Dendritic cell treated with granulocyte-macrophage colony-stimulating factor and Interleukin-4, amounts not matched to agents 40 ng/mL and 50 ng/mL, for 4 days (primary cell): Measurements from ENCODE around the gene FCAR.
"Not testable (repeated sequence)": the region's sequence is repeated elsewhere in the genome, so short reads cannot be mapped to it uniquely, and the experiment has no call there.

Experiments used
- H3K27ac Mint-ChIP-seq: one replicate; pipeline ENCODE4 v1.8.0; 2022; ENCODE audit warnings: mild to moderate bottlenecking, mixed read lengths
- H3K27me3 Mint-ChIP-seq: one replicate; pipeline ENCODE4 v1.8.0; 2022; ENCODE audit warnings: mild to moderate bottlenecking, mixed read lengths
- H3K36me3 Mint-ChIP-seq: one replicate; pipeline ENCODE4 v1.8.0; 2022; ENCODE audit warnings: low read depth, mixed read lengths
- H3K4me1 Mint-ChIP-seq: one replicate; pipeline ENCODE4 v1.8.0; 2022; ENCODE audit warnings: low read depth, mixed read lengths
- H3K4me3 Mint-ChIP-seq: one replicate; pipeline ENCODE4 v1.8.0; 2022; ENCODE audit warnings: mild to moderate bottlenecking, moderate library complexity, mixed read lengths
- H3K9me3 Mint-ChIP-seq: one replicate; pipeline ENCODE4 v1.8.0; 2022; ENCODE audit warnings: mixed read lengths
- intact Hi-C: fragments of 100-400 bp; cut with micrococcal nuclease; formaldehyde crosslinking; loops from one replicate; pipeline ENCODE4 v1.15.0; 2022

The FCAR gene

GRCh38 chr19:54903303-54903702, 29.3 kb downstream of the FCAR start:
- H3K4me3 Mint-ChIP-seq: no peak overlapping the region
- no peak overlapping the region for H3K27ac Mint-ChIP-seq
- no peaks in the 10 kb centered on the region for H3K9me3 Mint-ChIP-seq
- H3K27me3 Mint-ChIP-seq: peaks cover 32% of the 10 kb centered on the region
- intact Hi-C loops: no loop called here
- peaks cover 48% of the 10 kb centered on the region for H3K4me1 Mint-ChIP-seq
- H3K36me3 Mint-ChIP-seq: no peaks in the 10 kb centered on the region

- H3K36me3 Mint-ChIP-seq, intact Hi-C loops, H3K4me3 Mint-ChIP-seq, H3K9me3 Mint-ChIP-seq, H3K27ac Mint-ChIP-seq: not testable (repeated sequence)
- Mint-ChIP-seq H3K4me1 (peaks cover 38% of the 10 kb centered on the region), H3K27me3 (peaks cover 23% of the 10 kb centered on the region)
Measured at GRCh38 chr19:54904261-54904660, 30.2 kb downstream of the FCAR start.

DNA sequence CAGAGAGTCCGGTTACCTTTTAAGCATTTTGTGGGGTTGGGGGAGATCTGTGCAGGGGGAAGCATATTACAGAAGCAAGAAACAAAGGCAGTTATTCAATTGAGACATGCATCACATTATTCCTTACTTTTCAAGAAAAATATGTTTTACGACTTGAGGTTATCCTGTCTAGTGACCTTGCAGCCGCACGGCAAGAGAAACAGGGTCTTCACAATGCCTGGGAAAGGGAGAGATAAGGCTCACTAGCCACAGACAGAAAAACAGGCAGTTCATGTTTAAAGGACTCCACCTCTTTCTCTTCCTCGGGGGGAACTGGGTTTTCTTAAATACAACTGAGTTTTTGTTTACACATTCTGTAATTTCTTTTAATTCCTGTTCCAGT, 31.4 kb downstream of the FCAR start:
- H3K27me3 Mint-ChIP-seq: peaks cover 18% of the 10 kb centered on the region
- H3K9me3 Mint-ChIP-seq: no peaks in the 10 kb centered on the region
- no peak overlapping the region for H3K27ac Mint-ChIP-seq
- no peaks in the 10 kb centered on the region for H3K36me3 Mint-ChIP-seq
- H3K4me1 Mint-ChIP-seq: peaks cover 27% of the 10 kb centered on the region
- no peak overlapping the region for H3K4me3 Mint-ChIP-seq
- intact Hi-C loops: no loop called here

- intact Hi-C loops: no loop called here
- Mint-ChIP-seq H3K4me1 (peaks cover 24% of the 10 kb centered on the region), H3K27me3 (peaks cover 22% of the 10 kb centered on the region), H3K27ac (no peak within 1 kb of the TSS), H3K4me3 (no peak within 1 kb of the TSS), H3K9me3 (no peaks in the 10 kb centered on the region), H3K36me3 (no peaks in the 10 kb centered on the region)
Measured at GRCh38 chr19:54905803-54906511, 31.9 kb downstream of the FCAR start, which contains the start of gene NCR1. Gene NCR1, plus strand, starts transcription at chr19:54906148. Its CDS starts 40 bp downstream, at chr19:54906188.

GRCh38 chr19:54906819-54907218, 32.8 kb downstream of the FCAR start:
- Mint-ChIP-seq H3K36me3 (no peaks in the 10 kb centered on the region), H3K4me3 (no peak overlapping the region), H3K27me3 (peaks cover 28% of the 10 kb centered on the region), H3K27ac (no peak overlapping the region), H3K9me3 (no peaks in the 10 kb centered on the region), H3K4me1 (peaks cover 16% of the 10 kb centered on the region)
- intact Hi-C loops: no loop called here

GRCh38 chr19:54907899-54908298, 33.9 kb downstream of the FCAR start:
- H3K27me3 Mint-ChIP-seq: peaks cover 35% of the 10 kb centered on the region
- peaks cover 12% of the 10 kb centered on the region for H3K4me1 Mint-ChIP-seq
- intact Hi-C loops, H3K36me3 Mint-ChIP-seq, H3K4me3 Mint-ChIP-seq, H3K9me3 Mint-ChIP-seq, H3K27ac Mint-ChIP-seq: not testable (repeated sequence)

DNA sequence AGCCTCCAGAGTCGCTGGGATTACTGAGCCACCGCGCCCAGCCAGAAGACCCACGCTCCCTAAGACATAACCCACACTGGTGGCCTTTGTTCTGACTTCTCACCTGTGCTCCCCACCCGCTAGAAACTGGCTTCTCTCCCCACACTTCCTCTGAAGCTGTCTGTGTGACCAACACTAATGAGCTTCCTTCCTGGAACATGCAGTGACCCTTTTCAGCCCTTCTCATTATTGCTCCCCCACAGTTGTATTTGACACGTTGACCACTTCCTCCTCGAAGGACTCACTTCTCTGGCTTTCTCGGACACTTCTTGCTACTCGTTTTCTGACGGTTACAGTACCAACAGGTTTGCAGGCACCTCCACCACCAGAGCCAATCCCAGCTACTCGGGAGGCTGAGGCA, 42.8 kb downstream of the FCAR start:
- Mint-ChIP-seq H3K4me3 (no peak overlapping the region), H3K27ac (no peak overlapping the region), H3K27me3 (peaks cover 61% of the 10 kb centered on the region), H3K9me3 (no peaks in the 10 kb centered on the region), H3K36me3 (no peaks in the 10 kb centered on the region), H3K4me1 (peaks cover 20% of the 10 kb centered on the region)
- intact Hi-C loops: loop anchor here (5.0 kb wide), 1 partner anchor 265 kb away; no protein-coding TSS in a partner anchor

DNA sequence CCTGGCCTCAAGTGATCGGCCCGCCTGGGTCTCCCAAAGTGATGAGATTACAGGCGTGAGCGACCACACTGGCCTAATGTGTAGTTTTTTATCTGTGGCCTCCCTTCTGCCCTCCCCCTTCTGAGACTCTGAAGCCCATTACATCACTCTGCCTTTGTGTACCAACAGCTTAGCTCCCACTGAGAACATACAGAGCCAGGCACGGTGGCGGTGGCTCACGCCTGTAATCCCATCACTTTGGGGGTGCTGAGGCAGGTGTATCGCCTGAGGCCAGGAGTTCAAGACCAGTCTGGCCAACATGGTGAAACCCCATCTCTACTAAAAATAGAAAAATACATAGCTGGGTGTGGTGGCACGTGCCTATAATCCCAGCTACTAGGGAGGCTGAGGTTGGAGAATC, 44.5 kb downstream of the FCAR start:
- H3K36me3 Mint-ChIP-seq: no peaks in the 10 kb centered on the region
- H3K4me1 Mint-ChIP-seq: peaks cover 30% of the 10 kb centered on the region
- intact Hi-C loops: loop anchor here (2.0 to 5.0 kb wide), 2 partner anchors 38 to 266 kb away; no protein-coding TSS in a partner anchor
- H3K4me3 Mint-ChIP-seq: no peak overlapping the region
- no peak overlapping the region for H3K27ac Mint-ChIP-seq
- peaks cover 54% of the 10 kb centered on the region for H3K27me3 Mint-ChIP-seq
- no peaks in the 10 kb centered on the region for H3K9me3 Mint-ChIP-seq

DNA sequence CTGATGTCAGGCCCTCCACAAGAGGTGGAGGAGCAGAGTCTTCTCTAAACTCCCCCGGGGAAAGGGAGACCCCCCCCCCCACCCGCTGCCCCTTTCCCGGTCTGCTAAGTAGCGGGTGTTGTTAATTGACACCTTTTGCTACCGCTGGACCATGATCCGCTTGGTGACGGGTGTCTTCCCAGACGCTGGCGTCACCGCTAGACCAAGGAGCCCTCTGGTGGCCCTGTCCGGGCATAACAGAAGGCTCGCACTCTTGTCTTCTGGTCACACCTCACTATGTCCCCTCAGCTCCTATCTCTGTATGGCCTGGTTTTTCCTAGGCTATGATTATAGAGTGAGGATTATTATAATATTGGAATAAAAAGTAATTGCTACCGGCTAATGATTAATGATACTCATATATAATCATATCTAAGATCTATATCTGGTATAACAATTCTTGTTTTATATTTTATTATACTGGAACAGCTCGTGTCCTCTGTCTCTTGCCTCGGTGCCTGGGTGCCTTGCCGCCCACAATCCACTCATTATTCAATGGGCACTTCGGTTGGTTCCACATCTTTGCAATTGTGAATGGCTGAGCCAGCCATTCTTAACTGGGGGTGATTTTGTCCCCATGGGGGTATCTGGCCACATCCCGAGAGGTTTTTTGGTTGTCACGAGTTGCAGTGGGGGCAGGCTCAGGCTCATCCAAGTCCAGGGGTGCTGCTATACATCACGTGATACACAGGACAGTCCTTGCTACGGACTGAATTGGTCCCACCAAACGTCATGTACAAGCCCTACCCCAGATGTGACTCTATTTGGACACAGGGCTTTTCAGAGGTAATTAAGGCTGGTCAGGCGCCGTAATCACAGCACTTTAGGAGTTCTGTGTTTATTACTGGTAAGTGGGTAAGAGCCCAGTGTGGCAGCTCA, 45.9 kb downstream of the FCAR start:
- H3K27ac Mint-ChIP-seq, H3K4me3 Mint-ChIP-seq, H3K36me3 Mint-ChIP-seq, H3K9me3 Mint-ChIP-seq: not testable (repeated sequence)
- peaks cover 43% of the 10 kb centered on the region for H3K27me3 Mint-ChIP-seq
- H3K4me1 Mint-ChIP-seq: peaks cover 33% of the 10 kb centered on the region
- intact Hi-C loops: loop anchor here (2.0 to 5.0 kb wide), 3 partner anchors 39 to 443 kb away; no protein-coding TSS in a partner anchor

GRCh38 chr19:54921082-54921481, 47.0 kb downstream of the FCAR start:
- peaks cover 33% of the 10 kb centered on the region for H3K4me1 Mint-ChIP-seq
- intact Hi-C loops: loop anchor here (5.0 kb wide), 1 partner anchor 444 kb away; no protein-coding TSS in a partner anchor
- peaks cover 8% of the 10 kb centered on the region for H3K9me3 Mint-ChIP-seq

GRCh38 chr19:54923276-54923675, 49.2 kb downstream of the FCAR start:
- intact Hi-C loops: loop anchor here (5.0 kb wide), 1 partner anchor 446 kb away; no protein-coding TSS in a partner anchor
- Mint-ChIP-seq H3K36me3 (no peaks in the 10 kb centered on the region), H3K4me3 (no peak overlapping the region), H3K9me3 (peaks cover 20% of the 10 kb centered on the region), H3K27ac (no peak overlapping the region), H3K27me3 (peaks cover 24% of the 10 kb centered on the region), H3K4me1 (peaks cover 18% of the 10 kb centered on the region)

More at GRCh38 chr19:54921082-54921481, 47.0 kb downstream of the FCAR start:
- H3K36me3 Mint-ChIP-seq: no peaks in the 10 kb centered on the region
- H3K27ac Mint-ChIP-seq: no peak overlapping the region
- H3K4me3 Mint-ChIP-seq: no peak overlapping the region
- H3K27me3 Mint-ChIP-seq: peaks cover 36% of the 10 kb centered on the region

DNA sequence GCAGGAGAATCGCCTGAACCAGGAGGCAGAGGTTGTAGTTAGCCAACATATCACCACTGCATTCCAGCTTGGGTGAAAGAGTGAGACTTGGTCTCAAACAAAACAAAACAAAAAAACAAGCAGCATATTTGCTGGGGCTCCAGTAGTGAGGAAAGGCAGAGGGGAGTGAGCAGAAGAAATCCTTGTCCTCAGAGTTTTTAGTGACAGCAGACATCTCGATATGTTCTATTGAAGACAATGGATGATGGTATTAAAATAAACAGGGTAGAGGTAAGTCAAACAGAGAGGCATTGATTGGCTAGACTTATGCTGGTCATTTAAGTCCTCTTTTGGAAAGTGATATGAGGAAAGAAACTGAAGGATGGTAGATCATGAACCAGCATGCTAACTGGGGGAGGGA, 54.3 kb downstream of the FCAR start:
- peaks cover 5% of the 10 kb centered on the region for H3K4me1 Mint-ChIP-seq
- no peaks in the 10 kb centered on the region for H3K36me3 Mint-ChIP-seq
- no peak overlapping the region for H3K27ac Mint-ChIP-seq
- intact Hi-C loops: no loop called here
- H3K9me3 Mint-ChIP-seq: peaks cover 35% of the 10 kb centered on the region
- peaks cover 20% of the 10 kb centered on the region for H3K27me3 Mint-ChIP-seq
- H3K4me3 Mint-ChIP-seq: no peak overlapping the region

DNA sequence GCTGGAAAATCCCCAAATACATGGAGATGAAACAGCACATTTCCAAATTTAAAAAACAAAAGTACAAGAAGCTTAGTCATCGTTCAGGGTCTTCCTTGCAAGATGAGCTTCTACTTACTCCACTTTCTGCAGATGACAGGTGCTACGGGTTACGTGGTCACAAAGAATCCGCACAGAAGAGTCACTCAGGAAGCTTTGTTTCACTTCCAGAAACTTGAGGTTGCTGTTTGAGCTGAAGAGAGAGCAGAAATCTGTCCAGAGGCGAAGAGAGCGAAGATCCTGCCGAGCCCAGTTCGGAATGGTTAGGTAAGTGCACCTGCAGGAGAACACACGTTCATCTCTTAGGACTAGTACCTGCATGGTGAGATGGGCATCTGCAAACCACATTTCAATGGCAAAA, 63.9 kb downstream of the FCAR start:
- no peak overlapping the region for H3K4me3 Mint-ChIP-seq
- no peak overlapping the region for H3K27ac Mint-ChIP-seq
- intact Hi-C loops: no loop called here
- no peaks in the 10 kb centered on the region for H3K36me3 Mint-ChIP-seq
- no peaks in the 10 kb centered on the region for H3K9me3 Mint-ChIP-seq
- peaks cover 63% of the 10 kb centered on the region for H3K27me3 Mint-ChIP-seq
- H3K4me1 Mint-ChIP-seq: peaks cover 5% of the 10 kb centered on the region

DNA sequence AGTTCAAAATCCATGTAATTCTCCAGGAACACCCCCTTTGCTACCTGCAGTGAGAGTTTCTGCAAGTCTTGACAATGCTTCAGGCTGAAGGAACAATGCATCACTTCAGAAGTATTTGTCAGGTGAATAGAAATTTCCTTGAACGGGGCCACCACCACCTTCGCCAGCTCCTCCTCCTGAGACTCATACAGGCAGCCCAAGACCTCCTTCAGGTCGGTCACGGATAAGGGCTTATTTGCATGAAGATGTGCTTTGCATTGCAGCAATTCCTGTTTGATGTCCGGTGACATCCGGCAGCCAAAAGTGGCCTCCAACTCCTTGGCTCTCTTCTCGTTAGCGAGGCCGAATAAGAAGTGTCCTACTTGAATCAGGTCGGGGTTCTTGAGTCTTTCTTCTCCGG, 64.9 kb downstream of the FCAR start:
- H3K27me3 Mint-ChIP-seq: peaks cover 56% of the 10 kb centered on the region
- intact Hi-C loops: no loop called here
- H3K36me3 Mint-ChIP-seq: no peaks in the 10 kb centered on the region
- no peaks in the 10 kb centered on the region for H3K9me3 Mint-ChIP-seq
- H3K4me3 Mint-ChIP-seq: no peak overlapping the region
- H3K27ac Mint-ChIP-seq: no peak overlapping the region
- H3K4me1 Mint-ChIP-seq: peaks cover 5% of the 10 kb centered on the region
